Progenitor cell of endocrine pancreas (in vitro differentiated cells): ENCODE data around the gene ARNT2. TPM values are rescaled to one million over a fixed set of nuclear protein-coding genes. Genes with fewer than 3 reads are reported as not detected.

Experiments
- DNase-seq: peaks from one replicate; pipeline ENCODE4 v3.0.0; 2021; ENCODE audit warnings: low spot score; ENCODE audit not compliant: unreplicated experiment
- H3K27ac Mint-ChIP-seq: 2 replicates; pipeline ENCODE4 v1.8.0; 2021; ENCODE audit warnings: mild to moderate bottlenecking, moderate library complexity, mixed read lengths
- H3K27me3 Mint-ChIP-seq: 2 replicates; pipeline ENCODE4 v1.8.0; 2021; ENCODE audit warnings: mixed read lengths
- H3K36me3 Mint-ChIP-seq: 2 replicates; pipeline ENCODE4 v1.8.0; 2022; ENCODE audit warnings: mixed read lengths; ENCODE audit not compliant: insufficient read depth
- H3K4me1 Mint-ChIP-seq: 2 replicates; pipeline ENCODE4 v1.8.0; 2021; ENCODE audit warnings: low read depth, mixed read lengths
- H3K4me3 Mint-ChIP-seq: 2 replicates; pipeline ENCODE4 v1.8.0; 2021; ENCODE audit warnings: low read depth, mild to moderate bottlenecking, moderate library complexity, mixed read lengths
- H3K9me3 Mint-ChIP-seq: 2 replicates; pipeline ENCODE4 v1.8.0; 2021; ENCODE audit warnings: low read depth, mixed read lengths
- total RNA-seq: library from RNA; stranded (reverse); gene quantifications from 2 replicates; pipeline ENCODE4 v1.2.1, GENCODE V29; 2021
- TF ChIP-seq, protein P1 (sequence below): fragments of 200-600 bp; sonication (generic); IDR thresholded peaks from one replicate; pipeline ENCODE4 v1.5.0; 2021; ENCODE audit warnings: antibody characterized with exemption, mild to moderate bottlenecking; ENCODE audit not compliant: unreplicated experiment

The ARNT2 gene
- total RNA-seq, 1 donor from 2014 or later = 37.3 TPM

DNA sequence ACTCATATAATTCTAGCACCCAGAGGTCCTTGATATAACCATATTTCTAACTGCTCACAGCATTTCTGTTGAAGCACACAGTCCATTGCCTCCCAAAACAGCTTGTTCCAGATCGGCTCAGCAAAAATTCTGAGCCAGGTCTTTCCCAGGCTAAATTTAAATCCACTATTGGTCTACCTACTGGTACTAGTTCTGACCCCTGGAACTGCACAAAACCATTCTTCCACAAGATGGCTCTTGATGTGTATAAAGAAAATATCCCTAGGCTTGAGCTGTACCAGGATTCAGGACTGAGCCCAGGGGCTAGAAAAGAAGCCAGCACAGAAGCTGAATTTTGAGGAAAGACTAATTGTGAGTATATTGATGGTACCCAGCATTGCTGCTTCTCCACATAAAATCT is 215.5 kb downstream of the ARNT2 start:
- H3K4me3 Mint-ChIP-seq = no peak overlapping the region
- H3K27me3 Mint-ChIP-seq = peaks cover 8% of the 10 kb centered on the region
- no peak overlapping the region for H3K27ac Mint-ChIP-seq
- H3K9me3 Mint-ChIP-seq = peaks cover 10% of the 10 kb centered on the region
- DNase-seq = no peak
- H3K36me3 Mint-ChIP-seq = no peaks in the 10 kb centered on the region
- TF ChIP-seq, protein P1, sequence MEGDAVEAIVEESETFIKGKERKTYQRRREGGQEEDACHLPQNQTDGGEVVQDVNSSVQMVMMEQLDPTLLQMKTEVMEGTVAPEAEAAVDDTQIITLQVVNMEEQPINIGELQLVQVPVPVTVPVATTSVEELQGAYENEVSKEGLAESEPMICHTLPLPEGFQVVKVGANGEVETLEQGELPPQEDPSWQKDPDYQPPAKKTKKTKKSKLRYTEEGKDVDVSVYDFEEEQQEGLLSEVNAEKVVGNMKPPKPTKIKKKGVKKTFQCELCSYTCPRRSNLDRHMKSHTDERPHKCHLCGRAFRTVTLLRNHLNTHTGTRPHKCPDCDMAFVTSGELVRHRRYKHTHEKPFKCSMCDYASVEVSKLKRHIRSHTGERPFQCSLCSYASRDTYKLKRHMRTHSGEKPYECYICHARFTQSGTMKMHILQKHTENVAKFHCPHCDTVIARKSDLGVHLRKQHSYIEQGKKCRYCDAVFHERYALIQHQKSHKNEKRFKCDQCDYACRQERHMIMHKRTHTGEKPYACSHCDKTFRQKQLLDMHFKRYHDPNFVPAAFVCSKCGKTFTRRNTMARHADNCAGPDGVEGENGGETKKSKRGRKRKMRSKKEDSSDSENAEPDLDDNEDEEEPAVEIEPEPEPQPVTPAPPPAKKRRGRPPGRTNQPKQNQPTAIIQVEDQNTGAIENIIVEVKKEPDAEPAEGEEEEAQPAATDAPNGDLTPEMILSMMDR = peak; percentile 26
- no peaks in the 10 kb centered on the region for H3K4me1 Mint-ChIP-seq

DNA sequence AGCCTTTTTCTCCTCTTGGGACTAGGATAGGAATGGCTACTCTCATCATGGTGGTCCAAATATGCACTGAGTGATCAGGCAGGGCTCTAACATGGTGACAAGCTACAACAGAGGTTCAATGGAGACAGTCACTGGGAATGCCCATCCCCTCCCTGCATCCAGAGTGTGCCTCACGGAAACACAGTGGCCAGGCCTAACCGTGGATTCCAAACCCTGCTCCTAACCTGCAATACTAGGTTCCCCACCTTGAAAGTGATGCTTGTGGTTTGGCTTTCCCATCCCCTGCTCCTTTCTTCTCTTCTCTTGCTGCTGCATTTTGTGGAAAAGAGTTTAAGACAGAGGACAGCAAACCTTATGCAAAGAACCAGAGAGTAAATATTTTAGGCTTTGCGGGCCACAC is 216.0 kb downstream of the ARNT2 start:
- Mint-ChIP-seq H3K27ac (no peak overlapping the region), H3K4me1 (no peaks in the 10 kb centered on the region), H3K36me3 (no peaks in the 10 kb centered on the region), H3K4me3 (no peak overlapping the region), H3K27me3 (peaks cover 8% of the 10 kb centered on the region), H3K9me3 (peaks cover 10% of the 10 kb centered on the region)
- TF ChIP-seq, protein P1 = no peak
- no peak for DNase-seq

DNA sequence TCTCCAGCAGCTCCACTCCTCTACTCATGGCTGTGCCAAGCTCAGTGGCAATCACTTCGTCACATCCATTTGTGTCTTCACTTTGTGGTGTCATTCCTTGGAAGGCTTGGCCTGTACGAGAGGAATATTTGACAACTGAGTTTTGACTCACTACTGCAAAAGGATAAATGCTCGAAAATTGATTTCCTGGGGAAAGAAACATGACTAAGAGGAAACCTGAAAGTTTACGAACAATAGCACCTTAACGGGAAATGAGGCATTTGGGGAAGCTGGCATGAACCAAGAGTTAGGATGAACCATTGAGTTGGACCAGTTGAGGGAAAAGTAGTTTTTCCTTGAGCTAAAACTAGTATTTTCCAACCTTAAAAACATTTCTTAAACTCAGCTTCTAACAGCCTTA is 216.7 kb downstream of the ARNT2 start:
- Mint-ChIP-seq H3K9me3 (peaks cover 10% of the 10 kb centered on the region), H3K27me3 (peaks cover 8% of the 10 kb centered on the region), H3K27ac (no peak overlapping the region), H3K4me1 (no peaks in the 10 kb centered on the region), H3K36me3 (no peaks in the 10 kb centered on the region), H3K4me3 (no peak overlapping the region)
- DNase-seq = no peak
- TF ChIP-seq, protein P1 = no peak

DNA sequence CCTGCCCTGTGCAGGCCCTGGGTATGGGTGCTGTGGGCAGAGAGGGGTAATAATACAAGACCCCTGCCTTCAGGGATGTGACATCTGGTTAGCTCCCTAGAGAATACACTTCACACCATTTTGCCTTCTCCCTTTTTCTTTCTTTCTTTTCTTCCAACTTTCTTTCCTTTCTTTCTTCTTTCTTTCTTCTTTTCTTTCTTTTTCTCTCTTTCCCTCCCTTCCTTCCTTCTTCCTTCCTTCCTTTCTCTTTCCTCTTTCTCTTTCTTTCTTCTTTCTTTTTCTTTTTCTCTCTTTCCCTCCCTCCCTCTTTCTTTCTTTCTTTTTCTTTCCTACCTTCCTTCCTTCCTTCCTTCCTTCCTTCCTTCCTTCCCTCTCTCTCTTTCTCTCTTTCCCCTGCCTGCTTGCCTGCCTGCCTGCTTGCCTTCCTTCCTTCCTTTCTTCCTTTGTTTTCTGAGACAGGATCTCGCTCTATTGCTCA is 222.5 kb downstream of the ARNT2 start:
- DNase-seq = no peak
- Mint-ChIP-seq H3K9me3 (peaks cover 10% of the 10 kb centered on the region), H3K27ac (no peak overlapping the region), H3K4me3 (no peak overlapping the region), H3K36me3 (no peaks in the 10 kb centered on the region), H3K4me1 (no peaks in the 10 kb centered on the region), H3K27me3 (no peaks in the 10 kb centered on the region)
- TF ChIP-seq, protein P1 = no peak

DNA sequence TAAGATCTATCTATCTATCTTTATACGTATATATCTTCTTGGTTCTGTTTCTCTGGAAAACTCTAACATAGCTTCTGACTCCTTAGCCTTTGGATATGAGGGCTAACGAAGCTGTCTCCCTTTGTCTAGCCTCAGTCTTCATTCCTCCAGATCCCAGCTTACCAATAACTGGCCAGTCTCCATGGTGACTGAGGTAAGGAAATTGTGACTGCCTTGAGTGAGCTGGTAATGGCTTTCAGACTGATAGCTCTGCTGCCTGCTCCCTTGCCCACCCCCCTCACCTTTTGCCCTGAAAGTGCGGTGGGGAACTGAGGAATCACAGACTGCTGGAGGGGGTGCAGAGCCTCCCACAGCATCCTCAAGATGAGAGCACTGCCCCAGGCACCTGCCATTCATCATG is 225.2 kb downstream of the ARNT2 start:
- H3K27me3 Mint-ChIP-seq = peaks cover 3% of the 10 kb centered on the region
- no peak for DNase-seq
- H3K4me1 Mint-ChIP-seq = no peaks in the 10 kb centered on the region
- H3K27ac Mint-ChIP-seq = no peak overlapping the region
- no peaks in the 10 kb centered on the region for H3K9me3 Mint-ChIP-seq
- TF ChIP-seq, protein P1 = no peak
- H3K36me3 Mint-ChIP-seq = no peaks in the 10 kb centered on the region
- H3K4me3 Mint-ChIP-seq = no peak overlapping the region
